Measurements from ENCODE around the gene AFF3.

Gene AFF3

GRCh38 chr2:99496021-99496420, 646.4 kb downstream of the AFF3 start:
- no peak for DNase-seq

All from NCI-H1436 (cell line).